ENCODE measurements around the gene SUPT5H. TPM values are rescaled to one million over a fixed set of nuclear protein-coding genes. Genes with fewer than 3 reads are reported as not detected.
"Not testable (repeated sequence)": the region's sequence is repeated elsewhere in the genome, so short reads cannot be mapped to it uniquely, and the experiment has no call there.

Gene SUPT5H
- polyA plus RNA-seq, 3 donors, result 64.7 to 107 (median 71.3) TPM

DNA sequence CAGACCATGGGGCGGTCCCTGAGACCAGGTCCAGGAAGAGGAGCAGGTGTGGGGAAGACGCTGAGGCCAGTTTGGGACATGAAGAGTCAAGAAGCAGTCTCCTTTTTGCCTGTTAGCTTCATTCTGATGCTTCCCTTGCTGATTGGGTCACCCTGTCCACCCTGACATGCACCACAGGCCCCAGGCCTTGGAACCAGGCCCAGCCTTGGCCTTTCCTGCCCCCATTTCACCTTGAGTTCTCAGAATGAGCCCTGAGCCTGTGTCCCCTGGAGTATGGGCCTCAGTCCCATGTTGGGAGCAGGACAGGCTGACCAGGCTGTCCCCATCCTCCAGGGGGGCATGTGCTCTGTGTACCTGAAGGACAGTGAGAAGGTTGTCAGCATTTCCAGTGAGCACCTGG lies 30.4 kb downstream of the SUPT5H start:
- WGBS, 3 donors, result 95 to 100% (median 98%) methylated on average over 2 of the region's 2 CpGs

DNA sequence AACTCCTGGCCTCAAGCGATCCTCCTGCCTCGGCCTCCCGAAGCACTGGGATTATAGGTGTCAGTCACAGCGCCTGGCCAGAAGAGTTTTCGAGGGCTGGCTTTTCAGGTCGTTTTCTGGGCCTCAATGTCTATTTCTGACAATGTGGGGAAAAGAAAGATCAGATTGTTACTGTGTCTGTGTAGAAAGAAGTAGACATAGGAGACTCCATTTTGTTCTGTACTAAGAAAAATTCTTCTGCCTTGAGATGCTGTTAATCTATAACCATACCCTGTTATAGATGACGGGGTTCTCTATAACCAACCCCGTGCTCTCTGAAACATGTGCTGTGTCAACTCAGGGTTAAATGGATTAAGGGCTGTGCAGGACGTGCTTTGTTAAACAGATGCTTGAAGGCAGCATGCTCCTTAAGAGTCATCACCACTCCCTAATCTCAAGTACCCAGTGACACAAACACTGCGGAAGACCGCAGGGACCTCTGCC lies 34.0 kb downstream of the SUPT5H start:
- H3K27ac ChIP-seq (ENCODE audit: low read depth, low read length), result not testable (repeated sequence)
- WGBS, 3 donors, result 73 to 85% (median 84%) methylated on average over 11 of the region's 11 CpGs

More for the DNA sequence above, 30.4 kb downstream of the SUPT5H start:
- no peak overlapping the region for H3K27ac ChIP-seq (ENCODE audit: low read depth, low read length)

DNA sequence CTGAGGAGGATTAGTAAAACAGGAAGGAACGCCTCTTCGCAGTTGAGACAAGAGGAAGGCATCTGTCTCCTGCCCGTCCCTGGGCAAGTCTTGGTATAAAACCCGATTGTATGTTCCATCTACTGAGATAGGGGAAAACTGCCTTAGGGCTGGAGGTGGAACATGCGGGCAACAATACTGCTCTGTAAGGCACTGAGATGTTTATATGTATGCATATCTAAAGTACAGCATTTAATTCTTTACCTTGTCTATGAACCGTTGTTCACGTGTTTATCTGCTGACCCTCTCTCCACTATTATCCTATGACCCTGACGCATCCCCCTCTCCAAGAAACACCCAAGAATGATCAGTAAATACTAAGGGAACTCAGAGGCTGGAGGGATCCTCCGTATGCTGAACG lies 34.5 kb downstream of the SUPT5H start:
- H3K27ac ChIP-seq (ENCODE audit: low read depth, low read length), result no peak overlapping the region
- 36 to 50% (median 41%) methylated on average over 10 of the region's 10 CpGs for WGBS, 3 donors

DNA sequence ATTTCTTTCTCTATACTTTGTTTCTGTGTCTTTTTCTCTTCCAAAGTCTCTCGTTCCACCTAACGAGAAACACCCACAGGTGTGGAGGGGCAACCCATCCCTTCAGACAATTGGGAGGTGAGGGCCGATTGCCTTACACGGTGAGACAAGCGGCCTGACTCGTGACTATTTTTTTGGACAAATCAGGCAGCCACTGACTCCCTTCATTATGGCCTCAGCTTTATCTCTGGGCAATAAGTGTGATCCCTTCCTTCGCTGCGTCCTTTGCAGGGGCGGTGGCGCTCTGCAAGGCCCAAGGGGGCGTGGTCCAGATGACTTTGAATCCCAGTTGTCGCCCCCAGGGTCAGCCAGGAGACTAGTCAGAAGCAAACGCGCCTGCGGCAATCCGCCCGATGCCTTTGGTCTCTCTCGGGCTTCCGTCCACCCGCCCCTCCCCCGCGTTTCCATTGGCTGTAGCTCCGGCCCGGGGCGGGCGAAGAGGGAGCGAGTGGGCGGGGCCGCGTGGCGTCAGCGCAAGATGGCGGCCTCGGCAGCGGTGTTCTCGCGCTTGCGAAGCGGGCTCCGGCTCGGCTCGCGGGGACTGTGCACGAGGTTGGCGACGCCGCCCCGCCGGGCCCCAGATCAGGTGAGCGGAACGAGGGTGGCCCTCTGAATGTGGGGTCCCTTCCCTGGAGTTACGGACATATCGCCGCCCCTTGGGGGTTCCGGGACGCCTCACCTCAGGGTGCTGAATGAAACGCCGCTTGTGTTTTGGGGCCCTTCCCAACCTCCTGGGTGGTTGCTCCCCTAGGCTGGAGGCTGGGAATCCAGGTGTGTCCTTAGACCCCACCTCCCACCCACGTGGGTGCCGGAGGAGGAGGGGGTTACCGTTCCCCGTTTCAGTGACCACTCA lies 35.2 kb downstream of the SUPT5H start, which contains the start of gene TIMM50:
Gene TIMM50 (plus strand): TSS at position 502 of the 892 bp plus-strand sequence. CDS start 16 bp downstream, at position 518.
- 0 to 1% (median 0%) methylated on average over 62 of the region's 62 CpGs for WGBS, 3 donors
- H3K27ac ChIP-seq (ENCODE audit: low read depth, low read length), result no peak within 1 kb of the TSS

DNA sequence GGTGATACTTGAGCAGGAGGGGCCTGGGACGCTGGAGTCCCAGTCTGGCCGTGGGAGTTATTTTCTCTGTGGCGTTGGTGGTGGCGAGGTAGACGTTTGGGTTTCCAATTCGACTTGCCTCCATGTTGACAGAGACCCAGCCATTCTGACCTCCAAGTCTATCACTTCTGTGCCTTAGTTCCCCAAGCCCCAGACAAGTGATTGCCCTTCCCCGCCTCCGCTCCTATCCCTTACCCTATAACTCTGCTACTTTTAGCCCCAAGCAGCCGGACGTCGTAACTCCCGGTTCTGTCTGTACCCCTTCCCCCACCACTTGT lies 35.8 kb downstream of the SUPT5H start:
- H3K27ac ChIP-seq (ENCODE audit: low read depth, low read length), result no peak overlapping the region
- 1 to 2% (median 1%) methylated on average over 12 of the region's 12 CpGs for WGBS, 3 donors

DNA sequence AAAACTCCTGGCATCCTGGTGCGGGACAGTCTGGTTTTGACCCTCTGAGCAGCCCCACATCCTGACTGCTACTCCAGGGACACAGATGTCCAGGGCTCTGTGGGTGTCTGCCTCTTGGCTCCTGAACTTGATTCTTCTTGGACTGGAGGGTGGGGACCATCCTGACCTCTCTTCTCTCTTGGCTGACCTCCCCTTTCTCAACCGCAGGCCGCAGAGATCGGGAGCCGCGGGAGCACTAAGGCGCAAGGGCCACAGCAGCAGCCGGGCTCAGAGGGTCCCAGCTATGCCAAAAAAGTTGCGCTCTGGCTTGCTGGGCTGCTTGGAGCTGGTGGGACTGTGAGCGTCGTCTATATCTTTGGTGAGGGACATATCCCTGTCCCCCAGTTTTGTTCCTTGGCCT lies 36.3 kb downstream of the SUPT5H start:
- no peak overlapping the region for H3K27ac ChIP-seq (ENCODE audit: low read depth, low read length)
- 51 to 65% (median 63%) methylated on average over 11 of the region's 11 CpGs for WGBS, 3 donors

DNA sequence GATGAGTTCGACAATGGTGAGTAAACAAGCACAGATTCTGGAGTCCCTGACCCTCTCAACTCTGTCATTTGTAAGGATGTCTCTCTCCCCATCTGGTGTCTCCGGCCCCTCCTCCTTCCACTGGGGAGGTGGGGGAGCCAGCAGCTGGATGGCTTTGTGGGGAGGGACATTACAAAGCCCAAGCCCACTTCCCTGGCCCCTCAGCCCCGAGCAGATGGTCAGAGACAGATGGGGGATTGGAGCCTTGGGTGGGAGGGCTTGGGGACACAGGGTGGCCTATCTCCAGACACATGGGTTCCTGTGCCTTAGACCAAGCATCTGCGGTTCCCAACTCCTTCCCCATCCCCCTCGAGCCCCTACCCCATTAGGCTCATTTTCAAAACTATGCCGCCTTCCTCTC lies 37.8 kb downstream of the SUPT5H start:
- no peak overlapping the region for H3K27ac ChIP-seq (ENCODE audit: low read depth, low read length)
- WGBS, 3 donors, result 65 to 79% (median 77%) methylated on average over 6 of the region's 6 CpGs

DNA sequence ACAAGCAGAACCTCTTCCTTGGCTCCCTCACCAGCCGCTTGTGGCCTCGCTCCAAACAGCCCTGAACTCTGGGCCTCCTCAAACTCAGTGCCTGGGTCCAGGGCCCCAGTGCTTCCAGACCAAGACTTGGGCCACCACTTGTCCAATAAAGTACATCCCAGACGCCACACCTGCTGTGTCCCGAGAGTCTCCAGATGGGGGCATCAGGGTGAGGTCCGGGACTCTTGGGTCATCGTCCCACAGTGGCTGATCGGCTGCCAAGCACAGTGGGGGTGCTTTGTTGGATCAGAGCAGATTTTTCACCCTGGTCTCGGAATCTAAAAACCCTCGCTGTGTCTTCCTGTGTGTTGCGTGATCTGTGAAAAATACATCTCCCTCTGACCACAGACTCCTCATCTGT lies 44.4 kb downstream of the SUPT5H start:
- 82 to 87% (median 84%) methylated on average over 10 of the region's 10 CpGs for WGBS, 3 donors
- H3K27ac ChIP-seq (ENCODE audit: low read depth, low read length), result no peak overlapping the region

DNA sequence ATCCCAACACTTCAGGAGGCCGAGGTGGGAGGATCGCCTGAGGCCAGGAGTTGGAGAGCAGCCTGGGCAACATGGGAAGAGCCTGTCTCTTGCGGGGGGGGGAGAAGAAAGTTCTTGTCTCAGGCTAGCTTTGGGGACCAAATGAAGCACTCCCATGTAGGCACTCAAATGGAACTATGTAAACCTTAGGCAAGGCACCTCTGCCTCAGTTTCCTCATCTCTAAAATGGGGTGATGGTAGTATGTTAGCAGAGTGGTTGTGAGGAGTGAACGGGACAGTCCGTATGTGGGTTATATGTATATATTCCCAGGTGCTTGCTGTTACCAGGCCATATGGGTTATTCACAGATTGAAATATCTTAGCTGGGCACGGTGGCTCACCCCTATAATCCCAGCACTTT lies 46.8 kb downstream of the SUPT5H start:
- H3K27ac ChIP-seq (ENCODE audit: low read depth, low read length), result no peak overlapping the region
- WGBS, 3 donors, result 85 to 95% (median 95%) methylated on average over 6 of the region's 6 CpGs

DNA sequence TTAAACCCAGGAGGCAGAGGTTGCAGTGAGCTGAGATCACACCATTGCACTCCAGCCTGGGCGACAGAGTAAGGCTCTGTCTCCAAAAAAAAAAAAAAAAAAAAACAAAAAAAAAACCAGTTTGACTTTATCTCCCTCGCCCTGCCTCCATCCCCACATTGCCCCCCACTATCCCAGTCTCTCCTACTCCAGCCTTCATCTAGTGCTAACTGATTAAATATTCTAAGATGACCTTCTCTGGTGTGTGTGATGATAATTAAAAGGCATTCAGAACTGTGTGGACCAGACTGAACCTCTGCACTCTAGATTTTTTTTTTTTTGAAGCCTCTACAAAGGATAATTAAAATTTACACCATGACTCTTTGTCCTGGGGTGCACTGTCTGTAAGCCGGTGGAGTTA lies 47.4 kb downstream of the SUPT5H start:
- 75 to 91% (median 83%) methylated on average over 2 to 3 of the region's 3 CpGs for WGBS, 3 donors

DNA sequence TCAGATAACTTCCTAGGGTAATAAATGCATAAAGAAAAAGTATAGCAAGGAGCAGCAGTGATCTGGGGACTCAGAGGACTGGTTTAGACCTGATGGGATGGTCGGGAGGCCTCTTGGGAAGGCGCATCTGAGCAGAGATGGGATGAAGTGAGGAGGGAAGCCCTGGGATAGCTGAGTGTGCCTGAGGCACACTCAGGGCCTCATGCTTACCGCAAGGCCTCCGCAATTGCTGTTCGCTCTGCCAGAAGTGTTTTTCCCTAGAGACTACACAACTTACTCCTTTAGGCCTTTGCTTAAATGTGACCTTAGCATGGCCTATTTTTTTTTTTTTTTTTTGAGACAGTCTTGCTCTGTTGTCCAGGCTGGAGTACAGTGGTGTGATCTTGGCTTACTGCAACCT lies 49.3 kb downstream of the SUPT5H start:
- no peak overlapping the region for H3K27ac ChIP-seq (ENCODE audit: low read depth, low read length)
- 71 to 88% (median 84%) methylated on average over 5 of the region's 5 CpGs for WGBS, 3 donors

More for the DNA sequence above, 47.4 kb downstream of the SUPT5H start:
- H3K27ac ChIP-seq (ENCODE audit: low read depth, low read length), result no peak overlapping the region

DNA sequence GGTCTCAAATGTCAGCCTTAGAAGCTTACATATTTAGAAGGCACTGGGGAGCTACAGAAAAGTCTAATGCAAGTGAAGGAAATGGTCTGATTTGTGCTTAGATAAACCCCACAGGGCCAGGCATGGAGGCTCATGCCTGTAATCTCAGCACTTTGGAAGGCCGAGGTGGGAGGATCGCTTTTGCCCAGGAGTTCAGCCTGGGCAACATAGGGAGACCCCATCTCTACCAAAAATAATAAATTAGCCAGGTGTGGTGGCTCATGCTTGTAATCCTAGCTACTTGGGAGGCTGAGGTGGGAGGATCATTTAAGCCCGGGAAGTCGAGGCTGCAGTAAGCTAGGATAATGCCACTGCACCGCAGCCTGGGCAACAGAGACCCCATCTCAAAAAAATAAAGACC lies 50.7 kb downstream of the SUPT5H start:
- no peak overlapping the region for H3K27ac ChIP-seq (ENCODE audit: low read depth, low read length)
- 79 to 88% (median 86%) methylated on average over 5 of the region's 5 CpGs for WGBS, 3 donors

DNA sequence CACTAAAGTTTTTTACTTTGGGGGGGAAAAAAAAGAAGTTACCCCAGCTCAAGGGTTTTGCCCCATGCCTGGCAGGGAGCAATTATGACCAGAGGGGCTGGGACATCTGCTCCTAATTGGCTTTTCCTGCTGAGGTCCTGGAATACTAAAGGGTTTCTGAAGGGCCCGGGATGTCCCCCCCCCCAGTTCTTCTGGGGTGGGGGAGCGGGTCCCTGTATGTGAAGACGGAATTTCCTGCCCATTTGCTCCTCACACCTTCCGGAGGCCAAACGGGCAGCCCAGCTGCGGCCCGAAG lies 52.3 kb downstream of the SUPT5H start:
- 0 to 3% (median 0%) methylated on average over 7 of the region's 7 CpGs for WGBS, 3 donors
- H3K27ac ChIP-seq (ENCODE audit: low read depth, low read length), result no peak overlapping the region

DNA sequence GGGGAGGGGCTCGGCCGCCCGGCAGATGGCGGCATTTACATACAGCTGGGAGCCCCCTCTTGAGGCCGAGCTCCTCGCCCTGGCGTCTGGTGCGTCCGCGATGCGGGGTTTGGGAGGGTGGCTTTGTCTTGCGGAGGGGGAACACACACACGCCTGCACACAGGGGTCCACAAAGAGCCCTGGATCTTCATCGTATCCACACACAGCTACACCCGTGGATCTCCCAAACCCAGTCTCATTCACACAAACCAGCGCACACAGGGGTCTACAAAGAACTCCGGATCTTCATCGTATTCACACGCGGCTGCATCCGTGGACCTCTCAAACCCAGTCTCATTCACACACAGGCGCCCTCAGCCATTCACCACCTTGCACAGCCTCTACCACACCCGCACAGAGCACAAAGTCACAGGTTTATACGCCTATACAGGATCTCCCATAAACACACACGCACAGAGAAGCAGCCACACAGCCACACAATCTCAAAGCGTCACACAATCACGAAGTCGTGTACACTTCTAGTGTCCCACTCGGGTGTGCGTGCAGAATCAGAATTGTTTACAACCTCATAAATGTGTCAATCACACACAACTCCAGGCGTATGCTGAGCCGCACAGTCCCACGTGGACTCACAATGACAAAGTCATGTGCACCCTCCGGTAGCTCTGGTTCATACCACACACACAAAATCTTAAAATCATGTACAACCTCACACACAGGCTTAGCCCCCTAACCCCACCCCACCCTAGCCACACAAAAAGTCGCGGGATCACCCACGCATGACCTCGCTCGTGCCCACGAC lies 52.8 kb downstream of the SUPT5H start:
- H3K27ac ChIP-seq (ENCODE audit: low read depth, low read length), result no peak overlapping the region

DNA sequence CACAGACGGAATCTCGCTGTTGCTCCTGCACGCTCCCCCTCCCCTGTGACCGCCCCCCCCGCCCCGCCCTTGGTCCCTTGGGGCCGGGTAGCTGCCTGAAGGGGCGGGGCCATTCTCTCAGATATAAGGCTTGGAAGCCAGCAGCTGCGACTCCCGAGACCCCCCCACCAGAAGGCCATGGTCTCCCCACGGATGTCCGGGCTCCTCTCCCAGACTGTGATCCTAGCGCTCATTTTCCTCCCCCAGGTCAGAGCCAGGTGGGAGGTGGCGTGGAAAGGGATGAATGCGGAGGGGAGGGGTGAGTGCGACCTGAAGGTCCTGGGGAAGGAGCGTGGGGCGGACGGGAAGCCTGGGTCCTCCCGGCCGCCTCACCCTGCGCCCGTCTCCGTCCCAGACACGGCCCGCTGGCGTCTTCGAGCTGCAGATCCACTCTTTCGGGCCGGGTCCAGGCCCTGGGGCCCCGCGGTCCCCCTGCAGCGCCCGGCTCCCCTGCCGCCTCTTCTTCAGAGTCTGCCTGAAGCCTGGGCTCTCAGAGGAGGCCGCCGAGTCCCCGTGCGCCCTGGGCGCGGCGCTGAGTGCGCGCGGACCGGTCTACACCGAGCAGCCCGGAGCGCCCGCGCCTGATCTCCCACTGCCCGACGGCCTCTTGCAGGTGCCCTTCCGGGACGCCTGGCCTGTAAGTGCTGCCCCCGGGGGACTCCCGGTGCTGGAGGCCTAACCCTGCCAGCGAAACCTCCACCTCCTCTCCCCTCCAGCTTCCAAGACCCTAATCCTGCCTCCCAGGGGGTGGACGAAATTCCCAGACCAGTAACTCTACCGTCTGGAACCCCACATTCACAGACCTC lies 53.6 kb downstream of the SUPT5H start, which contains the start of gene DLL3:
Gene DLL3 (plus strand): TSS at position 150 of the 845 bp plus-strand sequence. CDS start 28 bp downstream, at position 178.
- H3K27ac ChIP-seq (ENCODE audit: low read depth, low read length), result no peak within 1 kb of the TSS
- 2 to 3% (median 2%) methylated on average over 47 to 60 of the region's 60 CpGs for WGBS, 3 donors

More for the DNA sequence above, 52.8 kb downstream of the SUPT5H start:
- 1 to 2% (median 2%) methylated on average over 34 to 40 of the region's 40 CpGs for WGBS, 3 donors

DNA sequence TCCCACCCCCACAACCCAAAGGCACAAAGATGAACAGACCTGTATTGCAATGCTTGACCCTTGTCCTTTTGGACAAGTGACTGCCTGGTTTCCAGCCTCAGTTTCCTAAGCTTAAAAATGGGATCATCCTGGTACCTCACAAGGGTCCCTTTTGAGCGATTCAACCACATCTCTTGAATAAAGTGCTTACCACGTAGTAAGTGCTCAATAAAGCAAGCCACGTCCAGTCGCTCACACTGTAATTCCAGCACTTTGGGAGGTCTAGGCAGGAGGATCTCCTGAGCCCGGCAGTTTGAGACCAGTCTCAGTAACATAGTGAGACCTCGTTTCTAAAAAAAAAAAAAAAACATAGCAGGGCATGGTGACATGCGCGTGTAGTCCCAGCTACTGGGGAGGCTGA lies 54.5 kb downstream of the SUPT5H start:
- WGBS, 3 donors, result 79 to 82% (median 80%) methylated on average over 8 of the region's 8 CpGs
- no peak overlapping the region for H3K27ac ChIP-seq (ENCODE audit: low read depth, low read length)

DNA sequence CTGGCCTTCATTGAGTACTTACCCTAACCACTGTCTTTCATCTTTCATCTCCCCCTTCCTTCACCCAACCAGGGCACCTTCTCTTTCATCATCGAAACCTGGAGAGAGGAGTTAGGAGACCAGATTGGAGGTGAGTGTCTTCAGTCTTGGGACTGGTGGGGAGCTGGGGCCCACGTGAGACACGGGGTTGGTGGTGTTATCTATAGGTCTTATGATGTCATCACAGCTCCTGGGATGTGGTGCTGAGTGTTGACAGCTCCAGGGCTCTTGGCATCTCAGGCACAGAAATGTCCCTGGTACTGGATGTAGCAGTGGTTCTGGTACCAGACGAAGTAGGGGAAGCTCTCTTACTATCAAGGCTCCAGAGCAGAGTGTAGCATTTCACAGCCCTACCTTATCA lies 55.2 kb downstream of the SUPT5H start:
- H3K27ac ChIP-seq (ENCODE audit: low read depth, low read length), result no peak overlapping the region
- 44 to 52% (median 47%) methylated on average over 4 of the region's 4 CpGs for WGBS, 3 donors

DNA sequence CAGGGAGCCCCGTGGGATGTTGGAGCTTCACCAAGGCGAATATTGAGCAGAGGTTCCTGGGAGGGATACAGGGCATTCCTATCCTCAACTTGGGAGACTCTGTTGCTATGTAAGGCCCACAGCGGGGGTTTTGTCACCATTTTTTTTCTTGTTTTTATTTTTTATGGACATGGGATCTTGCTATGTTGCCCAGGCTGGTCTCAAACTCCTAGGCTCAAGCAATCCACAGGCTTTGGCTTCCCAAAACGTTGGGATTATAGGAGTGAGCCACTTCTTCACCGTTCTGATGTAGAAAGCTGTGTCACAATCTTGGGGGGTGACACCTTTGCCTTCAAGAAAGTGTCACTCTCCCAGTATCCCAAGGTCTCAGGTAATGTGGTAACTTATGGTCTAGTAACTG lies 56.0 kb downstream of the SUPT5H start:
- no peak overlapping the region for H3K27ac ChIP-seq (ENCODE audit: low read depth, low read length)
- 75 to 80% (median 76%) methylated on average over 5 of the region's 5 CpGs for whole genome bisulfite sequencing, 3 donors
